Peyer's patch (tissue), 4 donors: ENCODE results near the gene PAX6. TPM values are rescaled to one million over a fixed set of nuclear protein-coding genes. Genes with fewer than 3 reads are reported as not detected.

ENCODE experiments used
- DNase-seq, 3 donors: peaks; one replicate each; pipeline ENCODE4 v3.0.0-alpha.2; 2017 to 2019
- H3K27ac ChIP-seq, 4 donors: fragments of 200-600 bp; sonication (generic); one replicate each; pipeline ENCODE4 v1.5.1; 2016 to 2019
- H3K27me3 ChIP-seq, 2 donors: fragments of 200-600 bp; sonication (generic); one replicate each; pipeline ENCODE4 v1.5.1; 2019
- H3K36me3 ChIP-seq, 3 donors: fragments of 200-600 bp; sonication (generic); one replicate each; pipeline ENCODE4 v1.5.1; 2016 to 2019
- H3K4me1 ChIP-seq, 4 donors: fragments of 200-600 bp; sonication (generic); one replicate each; pipeline ENCODE4 v1.5.1; 2016 to 2019
- H3K4me3 ChIP-seq, 4 donors: fragments of 200-600 bp; sonication (generic); 1 replicate in 3 of 4; 2 replicates in 1 of 4; pipeline ENCODE4 v1.5.1; 2016 to 2019; ENCODE audit warnings: mild to moderate bottlenecking in 1 of 4
- H3K9me3 ChIP-seq, 4 donors: fragments of 200-600 bp; sonication (generic); one replicate each; pipeline ENCODE4 v1.5.1; 2016 to 2019; ENCODE audit warnings: mild to moderate bottlenecking in 1 of 4
- CTCF ChIP-seq, 6 experiments: fragments of 450-650 bp in 4 of 6; fragments of 200-600 bp in 2 of 6; sonication (generic) in 1 of 6; IDR thresholded peaks; one replicate each; pipeline ENCODE4 v1.5.1; 2017 to 2019; ENCODE audit warnings: antibody characterized with exemption in 6 of 6, mild to moderate bottlenecking in 3 of 6, moderate library complexity in 1 of 6
- POLR2A ChIP-seq, 2 donors: fragments of 450-650 bp; IDR thresholded peaks; one replicate each; pipeline ENCODE4 v1.5.1; 2017; ENCODE audit warnings: antibody characterized with exemption in 2 of 2, mild to moderate bottlenecking in 2 of 2, moderate library complexity in 2 of 2
- total RNA-seq, 4 donors: library from RNA; depleted of rRNA; stranded (reverse); fragments of >200 nt; gene quantifications; one replicate each; pipeline ENCODE4 v1.1.0, GENCODE V29; 2016

The PAX6 gene
- total RNA-seq, 4 donors from 2014 or later, result 2.5 to 5.1 (median 2.8) TPM; not detected in 1

- Histone ChIP-seq H3K4me1 (no peaks in the 10 kb centered on the region), H3K4me3 (no peak overlapping the region), H3K9me3 (no peaks in the 10 kb centered on the region), H3K27me3 (no peaks in the 10 kb centered on the region), H3K36me3 (no peaks in the 10 kb centered on the region), H3K27ac (no peak overlapping the region)
- TF ChIP-seq POLR2A (IDR thresholded peaks at IDR 0.05) (no peak), CTCF (IDR thresholded peaks at IDR 0.05) (no peak)
- no peak for DNase-seq
Measured at GRCh38 chr11:31782257-31782656, 28.9 kb downstream of the PAX6 start.

GRCh38 chr11:31780480-31780971 is 30.6 kb downstream of the PAX6 start:
- Histone ChIP-seq H3K9me3 (no peaks in the 10 kb centered on the region), H3K4me1 (no peaks in the 10 kb centered on the region), H3K36me3 (no peaks in the 10 kb centered on the region), H3K27ac (no peak overlapping the region), H3K27me3 (no peaks in the 10 kb centered on the region), H3K4me3 (no peak overlapping the region)
- TF ChIP-seq POLR2A (IDR thresholded peaks at IDR 0.05) (no peak), CTCF (IDR thresholded peaks at IDR 0.05) (no peak)
- no peak for DNase-seq

GRCh38 chr11:31780078-31780477 is 31.0 kb downstream of the PAX6 start:
- no peak for TF ChIP-seq POLR2A (IDR thresholded peaks at IDR 0.05)
- TF ChIP-seq CTCF (IDR thresholded peaks at IDR 0.05), result no peak
- H3K4me1 ChIP-seq, result no peaks in the 10 kb centered on the region
- no peak overlapping the region for H3K4me3 ChIP-seq

DNA sequence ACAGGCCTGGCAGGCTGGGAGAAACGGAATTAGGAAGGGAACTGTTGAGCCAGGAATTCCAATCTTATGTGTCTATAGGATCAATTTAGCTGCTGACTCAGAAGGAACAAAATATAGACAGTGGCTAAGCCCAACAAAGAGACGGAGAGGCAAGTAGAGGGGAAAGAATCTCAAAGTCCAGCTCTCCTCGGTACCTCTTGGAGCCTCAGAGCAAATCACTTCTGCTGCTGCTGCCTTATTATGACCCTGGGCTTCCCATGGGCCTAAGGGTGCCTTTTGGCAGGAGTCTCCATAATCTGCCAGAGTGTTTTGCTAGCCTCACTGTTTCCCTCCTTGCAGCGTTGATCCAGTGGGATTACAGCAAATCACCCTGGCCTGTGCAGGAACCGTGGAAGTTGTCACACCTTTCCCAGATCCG is 31.7 kb downstream of the PAX6 start:
- Histone ChIP-seq H3K4me3 (no peak overlapping the region), H3K36me3 (no peaks in the 10 kb centered on the region), H3K9me3 (no peaks in the 10 kb centered on the region), H3K27ac (no peak overlapping the region), H3K27me3 (no peaks in the 10 kb centered on the region), H3K4me1 (no peaks in the 10 kb centered on the region)
- no peak for DNase-seq
- TF ChIP-seq POLR2A (IDR thresholded peaks at IDR 0.05) (no peak), CTCF (IDR thresholded peaks at IDR 0.05) (no peak)

More at GRCh38 chr11:31780078-31780477, 31.0 kb downstream of the PAX6 start:
- no peaks in the 10 kb centered on the region for H3K9me3 ChIP-seq
- H3K27ac ChIP-seq, result no peak overlapping the region
- DNase-seq, result no peak
- no peaks in the 10 kb centered on the region for H3K27me3 ChIP-seq
- no peaks in the 10 kb centered on the region for H3K36me3 ChIP-seq

DNA sequence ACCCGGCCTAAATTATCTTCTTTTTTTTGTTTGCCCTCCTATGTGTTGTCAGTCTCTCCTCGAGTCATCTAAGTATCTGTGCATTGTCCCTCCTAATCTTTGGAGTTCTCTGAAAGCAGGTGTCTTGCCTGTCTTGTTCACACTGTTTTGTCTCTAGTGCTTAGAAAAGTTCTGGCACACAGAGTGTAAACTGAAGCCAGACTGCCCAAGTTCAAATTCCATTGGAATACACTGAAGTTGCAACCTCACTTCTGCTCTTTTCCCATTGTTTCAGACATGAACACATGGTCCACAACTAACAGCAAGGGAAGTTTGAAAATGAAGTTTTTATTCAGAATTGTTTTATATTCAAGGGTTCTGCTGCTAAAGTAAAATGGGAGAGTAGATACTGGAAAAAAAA is 38.7 kb downstream of the PAX6 start:
- Histone ChIP-seq H3K27ac (no peak overlapping the region), H3K4me1 (no peaks in the 10 kb centered on the region), H3K4me3 (no peak overlapping the region), H3K9me3 (no peaks in the 10 kb centered on the region), H3K27me3 (no peaks in the 10 kb centered on the region), H3K36me3 (no peaks in the 10 kb centered on the region)
- TF ChIP-seq CTCF (IDR thresholded peaks at IDR 0.05) (no peak), POLR2A (IDR thresholded peaks at IDR 0.05) (no peak)
- DNase-seq, result no peak
